ENCODE data around the gene DOK7. TPM values are rescaled to one million over a fixed set of nuclear protein-coding genes. Genes with fewer than 3 reads are reported as not detected.
A peak's percentile ranks its signal among the peaks of the same experiment; 100 is the strongest.

DOK7 gene
- polyA plus RNA-seq, 3 donors = not detected

- Histone ChIP-seq H3K27me3 (ENCODE audit: control insufficient read depth in 2 of 2, insufficient read depth in 2 of 2, low read length in 2 of 2) (no peaks in the 10 kb centered on the region), H3K79me2 (ENCODE audit: insufficient read depth, low read length) (no peaks in the 10 kb centered on the region), H3K27ac (ENCODE audit: low read depth in 1 of 2, low read length in 2 of 2) (no peak overlapping the region), H3K36me3 (replicated peaks in 1 of 2; ENCODE audit: control insufficient read depth in 1 of 2, insufficient read depth in 2 of 2, low read length in 2 of 2) (peaks cover 11 to 18% of the 10 kb centered on the region in 2 donors), H3K9me3 (replicated peaks in 1 of 2; ENCODE audit: control insufficient read depth in 1 of 2, insufficient read depth in 1 of 2, low read length in 2 of 2) (no peaks in the 10 kb centered on the region), H2AFZ (ENCODE audit: insufficient read depth, low read depth, low read length, poor library complexity, severe bottlenecking) (no peak overlapping the region), H3K4me2 (replicated peaks; ENCODE audit: extremely low read depth, low read length, poor library complexity, severe bottlenecking) (no peak overlapping the region), H3K4me1 (ENCODE audit: control insufficient read depth in 1 of 2, insufficient read depth in 2 of 2, low read length in 2 of 2) (no peaks in the 10 kb centered on the region), H3K9ac (ENCODE audit: insufficient read depth, low read length, poor library complexity, severe bottlenecking) (no peak overlapping the region), H3K4me3 (replicated peaks in 1 of 3; ENCODE audit: low read depth in 2 of 3, low read length in 3 of 3) (no peak overlapping the region), H4K20me1 (ENCODE audit: insufficient read depth, low read length) (no peaks in the 10 kb centered on the region)
- intact Hi-C loops (cut with micrococcal nuclease) = no loop called here
- peaks cover 30 to 34% of the 10 kb centered on the region in 2 donors for H3K36me3 Mint-ChIP-seq
- peak overlapping the region in 1 of 7 donors; percentile 46 for H3K27ac Mint-ChIP-seq
- H3K9me3 Mint-ChIP-seq = peaks cover 0 to 1% (median 0%) of the 10 kb centered on the region in 7 donors
- H3K4me3 Mint-ChIP-seq = no peak overlapping the region
- WGBS (ENCODE audit: insufficient coverage) = 96% methylated on average over 7 of the region's 10 CpGs
- H3K4me1 Mint-ChIP-seq = peaks cover 2% of the 10 kb centered on the region
- no peak for DNase-seq
- no peak for TF ChIP-seq CTCF (IDR thresholded peaks at IDR 0.05)
- H3K27me3 Mint-ChIP-seq (ENCODE audit: low read depth in 3 of 3) = peaks cover 0 to 4% (median 0%) of the 10 kb centered on the region in 3 donors
These were observed 42.1 kb upstream of the DOK7 start for GRCh38 chr4:3420956-3421355.

GRCh38 chr4:3421470-3421869 lies 41.6 kb upstream of the DOK7 start:
- TF ChIP-seq CTCF (IDR thresholded peaks at IDR 0.05) = no peak
- Mint-ChIP-seq H3K4me3 (no peak overlapping the region), H3K27ac (no peak overlapping the region), H3K36me3 (peaks cover 30% of the 10 kb centered on the region in 2 donors), H3K9me3 (peaks cover 0 to 1% (median 0%) of the 10 kb centered on the region in 7 donors), H3K27me3 (ENCODE audit: low read depth in 3 of 3) (peaks cover 0 to 4% (median 0%) of the 10 kb centered on the region in 3 donors), H3K4me1 (peaks cover 2% of the 10 kb centered on the region)
- Histone ChIP-seq H3K4me3 (replicated peaks in 1 of 3; ENCODE audit: low read depth in 2 of 3, low read length in 3 of 3) (no peak overlapping the region), H3K9me3 (replicated peaks in 1 of 2; ENCODE audit: control insufficient read depth in 1 of 2, insufficient read depth in 1 of 2, low read length in 2 of 2) (no peaks in the 10 kb centered on the region), H3K79me2 (ENCODE audit: insufficient read depth, low read length) (no peaks in the 10 kb centered on the region), H3K36me3 (replicated peaks in 1 of 2; ENCODE audit: control insufficient read depth in 1 of 2, insufficient read depth in 2 of 2, low read length in 2 of 2) (peaks cover 9 to 18% of the 10 kb centered on the region in 2 donors), H4K20me1 (ENCODE audit: insufficient read depth, low read length) (no peaks in the 10 kb centered on the region), H3K9ac (ENCODE audit: insufficient read depth, low read length, poor library complexity, severe bottlenecking) (no peak overlapping the region), H3K4me1 (ENCODE audit: control insufficient read depth in 1 of 2, insufficient read depth in 2 of 2, low read length in 2 of 2) (no peaks in the 10 kb centered on the region), H3K27me3 (ENCODE audit: control insufficient read depth in 2 of 2, insufficient read depth in 2 of 2, low read length in 2 of 2) (no peaks in the 10 kb centered on the region), H3K4me2 (replicated peaks; ENCODE audit: extremely low read depth, low read length, poor library complexity, severe bottlenecking) (no peak overlapping the region), H3K27ac (ENCODE audit: low read depth in 1 of 2, low read length in 2 of 2) (no peak overlapping the region), H2AFZ (ENCODE audit: insufficient read depth, low read depth, low read length, poor library complexity, severe bottlenecking) (no peak overlapping the region)
- intact Hi-C loops (cut with micrococcal nuclease) = no loop called here
- WGBS (ENCODE audit: insufficient coverage) = 91% methylated on average over 12 of the region's 12 CpGs
- no peak for DNase-seq

All from CD14-positive monocyte (primary cell).